WTC11 (cell line): ENCODE measurements around the gene PDZD8.

ENCODE experiments used
- ATF3 ChIP-seq: sonication (generic); formaldehyde crosslinking; conservative IDR thresholded peaks from 2 replicates; pipeline ENCODE4 v1.8.1; 2022; ENCODE audit warnings: mild to moderate bottlenecking, missing genetic modification reagents
- CREB1 ChIP-seq: sonication (generic); formaldehyde crosslinking; IDR thresholded peaks from 2 replicates; pipeline ENCODE4 v1.8.0; 2023; ENCODE audit warnings: mild to moderate bottlenecking, missing genetic modification reagents
- CTCF ChIP-seq: fragments of 200-600 bp; IDR thresholded peaks from 2 replicates; pipeline ENCODE4 v1.8.0; 2022; ENCODE audit warnings: antibody characterized with exemption
- ERG ChIP-seq: fragments of 250-450 bp; sonication (Bioruptor Pico); IDR thresholded peaks from 2 replicates; pipeline ENCODE4 v1.8.0; 2021; ENCODE audit warnings: mild to moderate bottlenecking
- FOXK1 ChIP-seq: sonication (generic); formaldehyde crosslinking; IDR thresholded peaks from 2 replicates; pipeline ENCODE4 v1.8.0; 2022; ENCODE audit warnings: mild to moderate bottlenecking, moderate library complexity, missing genetic modification reagents
- GABPB1 ChIP-seq: sonication (generic); formaldehyde crosslinking; IDR thresholded peaks from 2 replicates; pipeline ENCODE4 v1.8.1; 2023; ENCODE audit warnings: mild to moderate bottlenecking, missing genetic modification reagents
- HMGA2 ChIP-seq: fragments of 250-450 bp; sonication (Bioruptor Pico); IDR thresholded peaks from 2 replicates; pipeline ENCODE4 v1.4.0; 2021; ENCODE audit warnings: mild to moderate bottlenecking, moderate library complexity
- IRF1 ChIP-seq: sonication (generic); formaldehyde crosslinking; IDR thresholded peaks from 2 replicates; pipeline ENCODE4 v1.8.0; 2023; ENCODE audit warnings: missing genetic modification reagents
- NFYB ChIP-seq: sonication (generic); formaldehyde crosslinking; conservative IDR thresholded peaks from 2 replicates; pipeline ENCODE4 v1.8.0; 2022; ENCODE audit warnings: low read depth, missing genetic modification reagents
- NR1H2 ChIP-seq: sonication (generic); formaldehyde crosslinking; IDR thresholded peaks from 2 replicates; pipeline ENCODE4 v1.9.0; 2021; ENCODE audit warnings: mild to moderate bottlenecking, moderate library complexity, missing genetic modification reagents
- SP1 ChIP-seq: sonication (generic); formaldehyde crosslinking; conservative IDR thresholded peaks from 2 replicates; pipeline ENCODE4 v1.8.1; 2022; ENCODE audit warnings: missing genetic modification reagents
- ZBTB43 ChIP-seq: sonication (generic); formaldehyde crosslinking; IDR thresholded peaks from 2 replicates; pipeline ENCODE4 v1.8.1; 2023; ENCODE audit warnings: mild to moderate bottlenecking, missing genetic modification reagents
- ZNF263 ChIP-seq: sonication (generic); formaldehyde crosslinking; IDR thresholded peaks from 2 replicates; pipeline ENCODE4 v1.8.1; 2022; ENCODE audit warnings: low read depth, mild to moderate bottlenecking, moderate library complexity, missing genetic modification reagents

- TF ChIP-seq CTCF (no peak), SP1 (CRISPR knock-in tag) (no peak), ATF3 (CRISPR knock-in tag) (no peak), CREB1 (CRISPR knock-in tag) (no peak), NFYB (CRISPR knock-in tag) (no peak), FOXK1 (CRISPR knock-in tag) (no peak), ZNF263 (CRISPR knock-in tag) (no peak), HMGA2 (CRISPR knock-in tag) (no peak), NR1H2 (CRISPR knock-in tag) (no peak), IRF1 (CRISPR knock-in tag) (no peak), ZBTB43 (CRISPR knock-in tag) (no peak), GABPB1 (no peak), ERG (CRISPR knock-in tag) (no peak)
Observed at GRCh38 chr10:117266812-117267211, 108.4 kb downstream of the PDZD8 start.
